Activated T-helper 2 cell treated with anti-CD3 and anti-CD28 coated beads, Interferon-gamma antibody, Interleukin-2, Interleukin-4, amounts not matched to agents 10 μg/mL and 5 μg/mL and 100 μg/mL, durations not matched to agents 14 hours and 24 hours and 36 hours (primary cell): ENCODE measurements around the gene RCN2. TPM values are rescaled to one million over a fixed set of nuclear protein-coding genes. Genes with fewer than 3 reads are reported as not detected.
"Not testable (repeated sequence)": the region's sequence is repeated elsewhere in the genome, so short reads cannot be mapped to it uniquely, and the experiment has no call there.

ENCODE experiments used
- DNase-seq: peaks from one replicate; pipeline ENCODE4 v3.0.0; 2021; ENCODE audit warnings: low spot score
- H3K27ac Mint-ChIP-seq: one replicate; pipeline ENCODE4 v1.8.0; 2021; ENCODE audit warnings: mixed read lengths
- H3K27me3 Mint-ChIP-seq: one replicate; pipeline ENCODE4 v1.8.0; 2021; ENCODE audit warnings: low read depth, mixed read lengths
- H3K36me3 Mint-ChIP-seq: one replicate; pipeline ENCODE4 v1.8.0; 2021; ENCODE audit warnings: low read depth, mixed read lengths
- H3K4me1 Mint-ChIP-seq: one replicate; pipeline ENCODE4 v1.8.0; 2021; ENCODE audit warnings: low read depth, mixed read lengths
- H3K4me3 Mint-ChIP-seq: one replicate; pipeline ENCODE4 v1.8.0; 2021; ENCODE audit warnings: low read depth, mild to moderate bottlenecking, moderate library complexity, mixed read lengths
- H3K9me3 Mint-ChIP-seq: one replicate; pipeline ENCODE4 v1.8.0; 2021; ENCODE audit warnings: mixed read lengths
- intact Hi-C: fragments of 100-400 bp; cut with micrococcal nuclease; formaldehyde crosslinking; loops from one replicate; pipeline ENCODE4 v1.15.1; 2023
- total RNA-seq: library from RNA; stranded (reverse); gene quantifications from 2 replicates; pipeline ENCODE4 v1.2.3, GENCODE V29; 2022

Gene RCN2
- total RNA-seq, 1 donor from 2014 or later, result 35.7 TPM

- H3K27me3 Mint-ChIP-seq, result no peaks in the 10 kb centered on the region
- H3K36me3 Mint-ChIP-seq, result peaks cover 43% of the 10 kb centered on the region
- DNase-seq, result no peak
- H3K4me3 Mint-ChIP-seq, result no peak overlapping the region
- intact Hi-C loops, result loop anchor here (10.0 kb wide), 1 partner anchor 555 kb away; no protein-coding TSS in a partner anchor
- H3K4me1 Mint-ChIP-seq, result peaks cover 4% of the 10 kb centered on the region
- H3K27ac Mint-ChIP-seq, result no peak overlapping the region
- H3K9me3 Mint-ChIP-seq, result no peaks in the 10 kb centered on the region
Observed at GRCh38 chr15:76939715-76940114, 8.2 kb downstream of the RCN2 start.

GRCh38 chr15:76941636-76942035 is 10.1 kb downstream of the RCN2 start:
- Mint-ChIP-seq H3K36me3 (peaks cover 45% of the 10 kb centered on the region), H3K27me3 (no peaks in the 10 kb centered on the region), H3K4me3 (no peak overlapping the region), H3K4me1 (no peaks in the 10 kb centered on the region), H3K27ac (no peak overlapping the region), H3K9me3 (no peaks in the 10 kb centered on the region)
- intact Hi-C loops, result no loop called here
- no peak for DNase-seq

- Mint-ChIP-seq H3K9me3 (no peaks in the 10 kb centered on the region), H3K4me3 (no peak overlapping the region), H3K27me3 (no peaks in the 10 kb centered on the region), H3K27ac (no peak overlapping the region), H3K4me1 (no peaks in the 10 kb centered on the region), H3K36me3 (peaks cover 46% of the 10 kb centered on the region)
- no peak for DNase-seq
- intact Hi-C loops, result no loop called here
Observed at GRCh38 chr15:76942331-76942730, 10.8 kb downstream of the RCN2 start.

GRCh38 chr15:76945494-76946093 is 14.0 kb downstream of the RCN2 start:
- Mint-ChIP-seq H3K27ac (no peak overlapping the region), H3K36me3 (peaks cover 50% of the 10 kb centered on the region), H3K27me3 (no peaks in the 10 kb centered on the region), H3K4me1 (no peaks in the 10 kb centered on the region), H3K4me3 (no peak overlapping the region), H3K9me3 (no peaks in the 10 kb centered on the region)
- intact Hi-C loops, result no loop called here
- DNase-seq, result no peak

- intact Hi-C loops, result no loop called here
- DNase-seq, result no peak
- Mint-ChIP-seq H3K4me3 (no peak overlapping the region), H3K27ac (no peak overlapping the region), H3K9me3 (no peaks in the 10 kb centered on the region), H3K4me1 (peaks cover 7% of the 10 kb centered on the region), H3K36me3 (peaks cover 56% of the 10 kb centered on the region), H3K27me3 (no peaks in the 10 kb centered on the region)
Observed at GRCh38 chr15:76947454-76947853, 15.9 kb downstream of the RCN2 start.

- no peak overlapping the region for H3K4me3 Mint-ChIP-seq
- H3K27ac Mint-ChIP-seq, result peak overlapping the region; percentile 9
- peaks cover 7% of the 10 kb centered on the region for H3K4me1 Mint-ChIP-seq
- H3K36me3 Mint-ChIP-seq, result peaks cover 29% of the 10 kb centered on the region
- H3K27me3 Mint-ChIP-seq, result peaks cover 2% of the 10 kb centered on the region
- no peaks in the 10 kb centered on the region for H3K9me3 Mint-ChIP-seq
- DNase-seq, result no peak
- intact Hi-C loops, result no loop called here
Observed at GRCh38 chr15:76951220-76951619, 19.7 kb downstream of the RCN2 start.

- H3K27ac Mint-ChIP-seq, result no peak overlapping the region
- H3K9me3 Mint-ChIP-seq, result no peaks in the 10 kb centered on the region
- H3K36me3 Mint-ChIP-seq, result peaks cover 9% of the 10 kb centered on the region
- intact Hi-C loops, result no loop called here
- H3K4me1 Mint-ChIP-seq, result peaks cover 7% of the 10 kb centered on the region
- no peak overlapping the region for H3K4me3 Mint-ChIP-seq
- H3K27me3 Mint-ChIP-seq, result peaks cover 4% of the 10 kb centered on the region
- DNase-seq, result no peak
Observed at GRCh38 chr15:76953913-76954312, 22.4 kb downstream of the RCN2 start.

GRCh38 chr15:76954744-76955143 is 23.2 kb downstream of the RCN2 start:
- Mint-ChIP-seq H3K4me1 (peaks cover 7% of the 10 kb centered on the region), H3K36me3 (peaks cover 9% of the 10 kb centered on the region), H3K4me3 (no peak overlapping the region), H3K27me3 (peaks cover 4% of the 10 kb centered on the region), H3K27ac (no peak overlapping the region), H3K9me3 (no peaks in the 10 kb centered on the region)
- DNase-seq, result no peak
- intact Hi-C loops, result no loop called here

GRCh38 chr15:76961268-76962011 is 29.9 kb downstream of the RCN2 start:
- Mint-ChIP-seq H3K27me3 (peaks cover 24% of the 10 kb centered on the region), H3K36me3 (no peaks in the 10 kb centered on the region), H3K4me3 (no peak overlapping the region), H3K9me3 (no peaks in the 10 kb centered on the region), H3K27ac (no peak overlapping the region), H3K4me1 (no peaks in the 10 kb centered on the region)
- intact Hi-C loops, result no loop called here
- DNase-seq, result no peak

- Mint-ChIP-seq H3K27ac (no peak overlapping the region), H3K9me3 (no peaks in the 10 kb centered on the region), H3K4me3 (no peak overlapping the region), H3K27me3 (peaks cover 23% of the 10 kb centered on the region), H3K4me1 (no peaks in the 10 kb centered on the region), H3K36me3 (no peaks in the 10 kb centered on the region)
- no peak for DNase-seq
- intact Hi-C loops, result no loop called here
Observed at GRCh38 chr15:76962337-76963013, 30.9 kb downstream of the RCN2 start.

- intact Hi-C loops, result no loop called here
- Mint-ChIP-seq H3K36me3 (no peaks in the 10 kb centered on the region), H3K27me3 (peaks cover 23% of the 10 kb centered on the region), H3K4me3 (no peak overlapping the region), H3K4me1 (no peaks in the 10 kb centered on the region), H3K9me3 (no peaks in the 10 kb centered on the region), H3K27ac (no peak overlapping the region)
- DNase-seq, result no peak
Observed at GRCh38 chr15:76963596-76963995, 32.0 kb downstream of the RCN2 start.

GRCh38 chr15:76964157-76964556 is 32.6 kb downstream of the RCN2 start:
- Mint-ChIP-seq H3K4me1 (no peaks in the 10 kb centered on the region), H3K27ac (no peak overlapping the region), H3K9me3 (no peaks in the 10 kb centered on the region), H3K27me3 (peaks cover 24% of the 10 kb centered on the region), H3K36me3 (no peaks in the 10 kb centered on the region), H3K4me3 (no peak overlapping the region)
- intact Hi-C loops, result no loop called here
- DNase-seq, result no peak

GRCh38 chr15:76966051-76966450 is 34.5 kb downstream of the RCN2 start:
- H3K4me3 Mint-ChIP-seq, H3K36me3 Mint-ChIP-seq, intact Hi-C loops, H3K9me3 Mint-ChIP-seq, H3K4me1 Mint-ChIP-seq, H3K27ac Mint-ChIP-seq, DNase-seq: not testable (repeated sequence)
- peaks cover 24% of the 10 kb centered on the region for H3K27me3 Mint-ChIP-seq
